Stimulated activated CD8-positive, alpha-beta memory T cell treated with anti-CD3 and anti-CD28 coated beads, Interleukin-4, amount 100 ng/mL, for 4 hours (primary cell): ENCODE measurements around the gene PHF8.

Experiments
- DNase-seq, 2 donors: peaks; one replicate each; pipeline ENCODE4 v3.0.0-alpha.2; 2020; ENCODE audit warnings: low read depth in 2 of 2, low spot score in 1 of 2

The PHF8 gene

DNA sequence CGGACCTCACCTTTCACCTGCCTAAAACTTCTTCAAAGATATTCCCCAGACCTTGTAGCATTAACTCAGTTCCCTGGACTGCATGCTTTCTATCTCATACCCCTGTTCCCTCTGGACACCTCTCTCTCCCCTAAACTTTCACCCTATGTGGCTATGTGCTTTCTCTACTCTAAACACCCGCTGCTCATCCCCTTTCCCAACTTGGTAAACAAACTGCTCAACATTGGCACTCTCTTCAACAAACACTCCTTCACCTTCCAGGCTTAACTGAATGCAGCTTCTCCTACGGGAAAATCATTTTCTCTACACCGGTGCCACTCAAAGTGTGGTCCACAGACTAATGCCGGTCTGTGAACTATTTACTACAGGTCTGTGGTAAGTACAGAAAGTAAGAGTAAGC is 19.9 kb downstream of the PHF8 start:
- DNase-seq = no peak

DNA sequence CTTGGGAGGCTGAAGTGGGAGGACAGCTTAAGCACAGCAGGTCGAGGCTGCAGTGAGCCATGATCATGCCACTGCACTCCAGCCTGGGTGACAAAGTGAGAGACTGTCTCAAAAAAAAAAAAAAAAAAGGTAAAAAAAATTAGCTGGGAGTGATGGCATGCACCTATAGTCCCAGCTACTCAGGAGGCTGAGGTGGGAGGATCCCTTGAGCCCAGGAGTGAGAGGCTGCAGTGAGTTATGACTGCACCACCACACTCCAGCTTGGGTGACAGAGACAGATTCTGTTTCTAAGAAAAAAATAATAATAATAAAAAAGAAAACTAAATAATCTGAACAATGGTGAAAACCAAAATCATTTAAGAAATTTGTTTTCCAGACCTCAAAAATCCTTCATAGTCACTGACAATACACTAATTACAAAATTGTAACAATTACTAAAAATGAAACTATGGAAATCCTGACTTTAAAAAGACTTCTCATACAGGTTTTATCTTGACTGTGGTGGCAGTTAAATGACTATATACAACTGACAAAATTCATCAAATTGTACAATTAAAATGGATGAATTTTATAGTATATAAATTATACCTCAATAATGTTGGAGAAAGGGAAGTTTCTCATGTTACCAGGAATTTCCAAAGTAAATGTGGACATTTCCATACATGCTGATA is 31.3 kb downstream of the PHF8 start:
- DNase-seq = no peak

DNA sequence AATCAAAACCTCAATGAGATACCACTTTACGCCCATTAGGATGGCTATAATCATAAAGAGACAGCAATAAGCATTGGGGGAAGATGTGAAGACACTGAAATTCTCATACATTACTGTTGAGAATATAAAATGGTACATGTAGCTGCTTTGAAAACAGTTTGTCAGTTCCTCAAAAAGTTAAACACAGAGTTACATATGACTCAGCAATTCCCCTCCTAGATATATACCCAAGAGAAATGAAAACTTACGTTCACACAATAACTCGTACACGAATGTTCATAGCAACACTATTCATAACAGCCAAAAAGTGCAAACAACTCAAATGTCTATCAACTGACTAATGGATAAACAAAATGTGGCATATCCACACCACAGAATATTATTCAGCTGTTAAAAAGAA is 36.6 kb downstream of the PHF8 start:
- no peak for DNase-seq

DNA sequence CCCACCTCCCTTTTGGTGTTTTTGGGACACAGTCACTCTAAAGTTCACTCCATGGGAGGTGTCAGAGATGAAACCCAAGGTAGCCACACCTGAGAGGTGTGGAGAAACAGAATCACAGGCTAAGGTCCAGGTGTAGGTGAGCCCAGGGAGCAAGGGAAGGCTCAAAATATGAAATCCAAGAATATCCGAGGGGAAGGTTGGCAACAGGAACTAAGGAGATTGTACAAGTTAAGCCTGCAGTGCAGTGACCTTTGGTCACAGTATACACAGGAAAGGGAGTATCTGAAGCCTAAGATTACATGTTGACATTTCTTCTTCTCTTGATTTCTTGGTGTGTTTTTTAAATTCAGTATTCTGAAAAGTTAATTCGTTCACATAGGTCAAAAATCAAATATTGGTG is 46.5 kb downstream of the PHF8 start:
- DNase-seq = no peak

DNA sequence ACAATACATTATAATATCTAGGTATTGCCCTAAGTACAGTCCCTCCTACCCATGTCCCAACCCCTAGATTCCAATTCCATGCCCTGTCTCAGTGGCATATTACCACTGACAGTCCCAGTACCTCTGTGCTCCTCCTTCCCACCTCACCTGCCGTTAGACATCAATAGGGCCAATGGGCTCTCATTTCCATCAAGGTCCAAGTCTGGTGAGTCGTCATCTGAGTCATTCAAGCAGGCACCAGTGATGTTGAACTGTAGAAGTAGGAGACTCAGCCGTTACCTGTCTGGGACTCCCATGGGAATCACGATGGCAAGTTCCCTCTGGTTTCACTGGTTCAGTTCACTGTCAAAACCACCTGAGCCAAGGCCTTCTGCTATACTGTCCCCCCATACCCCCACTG is 51.7 kb downstream of the PHF8 start:
- no peak for DNase-seq

DNA sequence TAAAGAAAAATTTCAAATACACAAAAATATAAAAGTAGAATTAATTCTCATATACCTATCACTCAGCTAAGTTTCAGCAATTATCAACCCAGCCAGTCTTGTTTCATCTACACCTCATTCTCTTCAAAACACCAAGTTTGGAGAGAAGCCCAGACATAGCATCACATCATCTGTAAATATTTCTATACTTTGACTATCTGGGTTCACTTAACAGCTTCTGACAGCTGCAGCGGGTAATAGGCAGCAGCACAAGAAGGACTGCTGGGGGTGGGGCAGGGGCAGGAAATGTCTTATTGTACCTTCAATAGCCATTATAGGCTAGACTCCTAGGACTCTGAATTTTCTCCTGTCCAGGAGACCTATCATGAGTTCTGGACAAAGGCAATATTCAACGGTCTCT is 54.1 kb downstream of the PHF8 start:
- DNase-seq = no peak

DNA sequence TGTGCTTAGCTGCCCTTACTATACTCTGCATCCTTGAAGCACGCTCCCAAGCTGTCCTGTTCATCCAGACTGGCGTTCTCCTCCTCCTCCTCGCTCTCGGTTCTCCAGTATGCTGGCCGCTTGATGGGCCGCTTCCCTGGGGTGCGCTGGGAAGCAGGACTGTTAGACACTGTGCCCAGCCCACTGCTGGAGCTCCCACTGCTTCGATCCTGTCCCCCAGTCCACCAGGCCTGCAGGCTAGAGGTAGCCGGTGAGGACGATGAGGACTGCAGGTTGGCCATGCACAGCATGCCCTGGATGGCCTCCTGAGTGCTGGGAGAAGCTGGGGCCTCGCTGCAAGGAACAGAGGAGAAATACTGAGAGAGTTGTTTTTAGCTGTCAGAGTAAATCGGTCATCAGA is 59.4 kb downstream of the PHF8 start:
- DNase-seq = no peak

DNA sequence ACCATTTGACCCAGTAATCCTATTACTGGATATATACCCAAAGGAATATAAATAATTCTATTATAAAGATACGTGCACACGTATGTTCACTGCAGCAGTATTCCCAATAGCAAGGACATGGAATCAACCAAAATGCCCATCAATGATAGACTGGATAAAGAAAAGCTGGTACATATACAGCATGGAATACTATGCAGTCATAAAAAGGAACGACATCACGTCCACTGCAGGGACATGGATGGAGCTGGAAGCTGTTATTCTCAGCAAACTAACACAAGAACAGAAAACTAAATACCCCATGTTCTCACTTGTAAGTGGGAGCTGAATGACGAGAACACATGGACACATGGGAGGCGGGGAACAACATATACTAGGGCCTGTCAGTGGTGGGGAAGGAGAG is 69.7 kb downstream of the PHF8 start:
- no peak for DNase-seq

DNA sequence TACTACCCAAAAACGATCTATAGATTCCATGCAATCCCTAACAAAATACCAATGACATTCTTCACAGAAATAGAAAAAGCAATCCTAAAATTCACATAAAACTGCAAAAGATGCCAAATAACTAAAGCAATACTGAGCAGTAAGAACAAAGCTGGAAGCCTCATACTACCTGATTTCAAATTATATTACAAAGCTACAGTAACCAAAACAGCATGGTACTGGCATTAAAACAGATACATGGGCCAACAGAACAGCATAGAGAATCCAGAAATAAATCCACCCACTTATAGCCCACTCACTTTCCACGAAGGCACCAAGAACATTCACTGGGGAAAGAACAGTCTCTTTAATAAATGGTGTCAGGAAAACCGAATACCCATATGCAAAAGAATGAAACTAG is 74.7 kb downstream of the PHF8 start:
- DNase-seq = no peak

DNA sequence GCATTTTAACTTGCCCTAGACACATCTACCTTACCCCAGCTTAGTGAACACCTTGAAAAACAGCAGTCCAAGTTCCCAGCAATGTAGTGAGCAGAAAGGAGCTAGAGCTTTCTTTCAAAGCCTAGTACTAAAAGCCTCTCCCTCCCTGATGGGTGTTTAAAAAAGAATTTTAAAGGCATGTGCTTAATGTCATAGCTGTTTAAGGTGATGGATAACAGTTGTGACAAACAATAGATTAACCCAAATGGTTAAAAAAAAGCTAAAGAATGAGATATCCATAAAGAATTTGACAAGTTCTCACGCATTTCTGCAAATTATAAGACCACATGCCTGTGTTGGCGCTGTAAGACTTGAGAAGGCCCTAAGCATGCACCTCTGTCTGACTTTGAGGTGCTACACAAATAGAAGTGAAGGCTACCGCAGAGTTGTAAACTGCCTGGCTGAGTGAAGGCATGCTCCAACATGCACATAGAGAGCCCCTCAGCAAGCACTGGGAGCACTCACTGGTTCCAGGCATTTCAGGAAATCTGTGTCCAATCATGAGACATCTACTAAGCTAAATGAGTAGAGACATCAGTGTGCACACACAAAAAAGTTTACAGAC is 94.0 kb downstream of the PHF8 start:
- DNase-seq = no peak

DNA sequence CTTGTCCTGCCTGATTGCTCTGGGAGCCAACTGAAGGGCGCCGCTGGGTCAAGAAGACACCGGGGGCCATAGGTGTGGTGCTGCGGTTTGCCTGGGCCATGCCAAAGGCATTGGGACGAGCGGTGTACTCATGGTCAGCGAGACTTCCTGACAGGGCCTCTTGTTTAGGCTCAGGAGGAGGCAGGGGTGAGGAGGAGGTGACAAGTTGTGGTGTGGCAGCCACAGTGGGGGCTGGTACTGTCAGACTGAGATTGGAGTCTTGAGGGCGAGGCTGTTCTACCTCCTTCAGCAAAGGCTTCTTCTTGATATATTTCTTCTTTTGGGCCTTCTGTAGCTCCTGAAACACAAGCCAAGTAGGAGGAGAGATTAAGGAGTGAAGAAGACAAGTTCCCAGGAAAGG is 104.1 kb downstream of the PHF8 start:
- no peak for DNase-seq

DNA sequence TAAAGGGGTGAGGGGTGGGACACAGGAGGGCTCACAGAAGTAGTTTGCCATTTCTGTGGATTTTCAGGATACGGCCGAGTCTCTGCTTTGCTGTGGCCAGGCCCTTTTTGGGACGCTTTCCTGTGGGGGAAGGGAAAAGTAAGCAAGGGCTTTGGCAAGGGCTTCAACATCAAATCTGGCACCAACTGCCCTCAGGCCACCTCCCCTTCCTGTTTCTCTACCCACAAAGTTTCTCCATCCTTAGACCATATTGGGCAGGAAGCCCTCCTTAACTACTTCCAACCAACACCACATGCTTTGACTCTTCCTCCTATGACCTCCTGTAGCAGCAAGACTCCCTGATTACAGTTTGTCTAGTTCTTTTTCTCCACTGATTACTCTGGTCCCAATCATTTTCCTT is 105.1 kb downstream of the PHF8 start:
- no peak for DNase-seq

DNA sequence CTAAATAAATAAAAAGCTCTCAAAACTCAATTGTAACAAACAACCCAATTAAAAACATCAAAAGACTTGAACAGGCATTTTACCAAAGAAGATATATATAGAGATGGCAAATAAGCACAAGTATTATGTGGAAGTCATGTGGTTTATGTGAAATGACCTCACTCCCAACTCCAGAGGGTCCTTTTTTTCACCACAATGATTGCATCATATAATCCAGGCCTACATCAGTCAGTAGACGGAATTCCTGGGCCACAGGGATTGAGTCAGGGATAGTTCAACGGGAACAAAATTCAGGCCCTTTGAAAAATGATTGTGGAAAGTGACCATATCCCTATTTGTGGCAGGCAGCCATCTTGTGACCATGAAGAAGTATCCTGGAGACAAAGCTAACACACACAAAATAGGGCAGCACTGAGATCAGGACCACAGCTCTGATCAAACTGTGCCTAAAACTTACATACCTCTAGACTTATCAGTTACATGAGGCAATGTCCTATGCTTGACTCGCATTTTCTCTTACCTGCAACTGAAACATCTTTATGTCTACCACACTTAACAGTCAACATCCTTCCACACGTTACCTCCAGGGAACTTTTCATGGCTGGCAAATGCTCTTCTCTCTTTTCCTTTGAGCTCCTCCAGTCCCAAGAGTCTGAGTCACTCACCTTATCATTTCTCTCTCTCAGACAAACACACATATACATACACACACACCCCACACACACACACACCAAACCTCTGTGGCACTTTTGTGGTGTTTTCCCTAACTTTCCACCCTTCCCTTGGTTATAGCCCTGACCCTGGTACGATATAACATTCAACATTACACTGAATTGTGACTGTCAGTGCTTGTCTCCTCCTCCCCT is 113.5 kb downstream of the PHF8 start:
- DNase-seq = no peak

DNA sequence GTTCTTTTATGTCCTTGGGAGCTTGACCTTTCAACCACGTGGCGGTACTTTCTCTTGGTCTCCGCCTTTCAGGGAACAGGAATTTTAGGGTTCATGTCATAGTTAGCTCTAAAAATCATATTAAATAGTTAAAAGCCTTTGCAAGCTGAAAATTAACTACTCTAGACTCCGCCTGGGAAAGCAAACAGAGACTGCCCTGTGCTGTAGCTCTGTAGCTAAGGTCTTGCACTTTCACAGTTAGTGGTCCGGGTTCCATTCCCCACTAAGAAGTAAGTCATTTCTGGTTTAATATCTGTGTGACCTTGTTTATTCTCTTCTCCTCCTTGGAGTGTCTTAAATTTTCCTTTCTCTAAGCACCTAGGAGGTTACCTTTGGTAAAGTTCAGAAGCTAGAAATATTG is 118.2 kb downstream of the PHF8 start:
- DNase-seq = no peak

DNA sequence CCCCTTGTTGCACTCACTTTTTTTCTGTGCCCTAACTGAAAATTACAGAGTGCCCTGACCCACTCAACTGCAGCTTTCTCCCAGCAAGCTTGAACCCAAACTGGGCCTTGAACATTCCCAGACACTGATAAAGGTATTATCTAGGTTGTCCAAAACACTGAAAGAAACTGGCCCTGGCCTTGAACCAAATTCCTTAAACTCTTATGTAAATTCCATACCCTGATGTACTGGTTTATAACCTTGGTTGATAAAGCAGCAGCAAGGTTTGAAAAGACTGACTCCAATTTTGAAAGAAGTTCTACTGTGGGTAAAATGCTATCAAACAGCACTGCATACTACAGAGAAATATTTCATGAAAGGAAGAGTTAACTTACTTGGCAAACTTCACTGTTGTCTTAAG is 125.6 kb downstream of the PHF8 start:
- no peak for DNase-seq

DNA sequence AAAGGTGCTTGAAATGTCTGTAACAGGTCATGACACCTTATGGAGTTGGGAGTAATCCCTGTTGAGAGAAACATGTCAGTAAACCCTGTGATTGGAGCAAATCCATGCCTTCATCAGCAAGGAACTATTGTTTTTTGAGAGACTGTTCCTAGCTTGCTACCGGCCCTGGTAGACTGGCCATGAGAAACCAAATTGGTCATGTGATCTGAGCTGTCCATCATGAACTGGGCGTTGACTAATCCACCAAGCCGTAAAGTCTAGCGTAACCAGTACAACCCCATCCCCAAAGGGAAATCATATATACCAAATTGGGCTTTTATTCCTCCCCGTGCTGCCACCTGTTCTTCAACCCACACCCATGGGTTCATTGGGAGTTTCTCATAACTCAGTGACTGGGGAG is 143.7 kb downstream of the PHF8 start:
- DNase-seq = no peak

DNA sequence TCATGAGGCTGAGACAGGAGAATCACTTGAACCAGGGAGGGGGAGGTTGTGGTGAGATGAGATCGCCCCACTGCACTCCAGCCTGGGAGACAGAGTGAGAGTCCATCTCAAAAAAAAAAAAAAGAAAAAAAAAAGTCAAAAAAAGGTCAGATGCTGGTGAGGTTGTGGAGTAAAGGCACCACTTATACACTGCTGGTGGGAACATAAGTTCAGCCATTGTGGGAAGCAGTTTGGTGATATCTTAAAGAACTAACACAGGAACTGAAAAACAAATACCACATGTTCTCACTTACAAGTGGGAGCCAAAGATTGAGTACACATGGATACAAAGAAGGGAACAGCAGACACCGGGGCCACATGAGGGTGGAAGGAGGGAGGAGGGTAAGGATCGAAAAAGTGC is 149.0 kb downstream of the PHF8 start:
- no peak for DNase-seq
